ENCODE data around the gene CTNND2.

Gene CTNND2

GRCh38 chr5:11046160-11046559 is 858.1 kb downstream of the CTNND2 start:
- no peaks in the 10 kb centered on the region for H3K36me3 ChIP-seq (ENCODE audit: control insufficient read depth, insufficient read depth, low read length)
- H3K9me3 ChIP-seq (ENCODE audit: control insufficient read depth, insufficient read depth, low read length) = no peaks in the 10 kb centered on the region
- no peak overlapping the region for H3K9ac ChIP-seq (ENCODE audit: low read depth, low read length)
- H3K4me3 ChIP-seq (ENCODE audit: low read depth, low read length) = no peak overlapping the region
- H3K27me3 ChIP-seq (ENCODE audit: control insufficient read depth, insufficient read depth, low read length) = no peaks in the 10 kb centered on the region
- H3K4me1 ChIP-seq (ENCODE audit: control insufficient read depth, insufficient read depth, low read length) = no peaks in the 10 kb centered on the region

DNA sequence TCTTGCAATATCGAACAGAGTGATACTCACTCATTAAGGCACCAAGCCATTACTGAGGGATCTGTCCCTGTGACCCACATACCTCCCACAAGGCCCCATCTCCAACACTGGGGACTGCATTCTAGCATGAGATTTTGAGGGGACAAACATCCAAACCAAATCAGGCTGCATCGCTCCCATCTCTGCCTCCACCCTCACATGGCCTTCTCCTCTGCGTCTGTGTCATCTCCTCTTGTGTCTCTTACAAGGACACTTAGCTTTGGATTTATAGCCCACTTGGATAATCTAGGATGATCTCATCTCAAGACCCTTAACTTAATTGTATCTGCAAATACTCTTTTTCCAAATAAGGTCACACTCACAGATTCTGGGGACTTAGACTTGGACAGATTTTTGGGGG is 858.8 kb downstream of the CTNND2 start:
- Histone ChIP-seq H3K36me3 (ENCODE audit: control insufficient read depth, insufficient read depth, low read length) (no peaks in the 10 kb centered on the region), H3K4me1 (ENCODE audit: control insufficient read depth, insufficient read depth, low read length) (no peaks in the 10 kb centered on the region), H3K27me3 (ENCODE audit: control insufficient read depth, insufficient read depth, low read length) (no peaks in the 10 kb centered on the region), H3K9ac (ENCODE audit: low read depth, low read length) (no peak overlapping the region), H3K4me3 (ENCODE audit: low read depth, low read length) (no peak overlapping the region), H3K9me3 (ENCODE audit: control insufficient read depth, insufficient read depth, low read length) (no peaks in the 10 kb centered on the region)

- Histone ChIP-seq H3K36me3 (ENCODE audit: control insufficient read depth, insufficient read depth, low read length) (no peaks in the 10 kb centered on the region), H3K4me1 (ENCODE audit: control insufficient read depth, insufficient read depth, low read length) (no peaks in the 10 kb centered on the region)
These were observed 859.7 kb downstream of the CTNND2 start for GRCh38 chr5:11044581-11044980.

GRCh38 chr5:11043881-11044280 is 860.4 kb downstream of the CTNND2 start:
- H3K27me3 ChIP-seq (ENCODE audit: control insufficient read depth, insufficient read depth, low read length) = no peaks in the 10 kb centered on the region
- no peaks in the 10 kb centered on the region for H3K4me1 ChIP-seq (ENCODE audit: control insufficient read depth, insufficient read depth, low read length)
- no peak overlapping the region for H3K4me3 ChIP-seq (ENCODE audit: low read depth, low read length)
- H3K9me3 ChIP-seq (ENCODE audit: control insufficient read depth, insufficient read depth, low read length) = no peaks in the 10 kb centered on the region
- H3K9ac ChIP-seq (ENCODE audit: low read depth, low read length) = no peak overlapping the region
- H3K36me3 ChIP-seq (ENCODE audit: control insufficient read depth, insufficient read depth, low read length) = no peaks in the 10 kb centered on the region

More at GRCh38 chr5:11044581-11044980, 859.7 kb downstream of the CTNND2 start:
- Histone ChIP-seq H3K27me3 (ENCODE audit: control insufficient read depth, insufficient read depth, low read length) (no peaks in the 10 kb centered on the region), H3K4me3 (ENCODE audit: low read depth, low read length) (no peak overlapping the region), H3K9me3 (ENCODE audit: control insufficient read depth, insufficient read depth, low read length) (no peaks in the 10 kb centered on the region), H3K9ac (ENCODE audit: low read depth, low read length) (no peak overlapping the region)

GRCh38 chr5:11040345-11040744 is 863.9 kb downstream of the CTNND2 start:
- no peaks in the 10 kb centered on the region for H3K27me3 ChIP-seq (ENCODE audit: control insufficient read depth, insufficient read depth, low read length)
- H3K9me3 ChIP-seq (ENCODE audit: control insufficient read depth, insufficient read depth, low read length) = no peaks in the 10 kb centered on the region
- H3K9ac ChIP-seq (ENCODE audit: low read depth, low read length) = no peak overlapping the region
- no peaks in the 10 kb centered on the region for H3K4me1 ChIP-seq (ENCODE audit: control insufficient read depth, insufficient read depth, low read length)
- H3K36me3 ChIP-seq (ENCODE audit: control insufficient read depth, insufficient read depth, low read length) = no peaks in the 10 kb centered on the region
- H3K4me3 ChIP-seq (ENCODE audit: low read depth, low read length) = no peak overlapping the region

DNA sequence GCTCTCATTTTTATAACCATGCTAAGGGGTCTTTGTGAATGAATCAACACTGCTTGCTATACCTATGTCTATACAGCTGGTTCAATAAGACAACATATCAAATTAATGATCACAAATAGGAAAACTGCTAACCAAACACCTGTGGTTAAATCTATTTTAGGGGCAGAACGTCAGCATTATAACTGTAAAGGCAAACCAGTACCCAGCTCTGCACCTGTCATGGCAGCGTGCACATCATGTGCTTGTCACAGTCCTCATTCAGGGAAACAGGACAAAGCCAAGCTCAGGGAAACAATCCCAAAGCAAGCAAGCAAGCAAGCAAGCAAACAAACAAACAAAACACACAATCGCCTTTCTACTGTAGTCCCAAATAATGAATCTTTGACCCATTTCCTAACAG is 865.5 kb downstream of the CTNND2 start:
- Histone ChIP-seq H3K36me3 (ENCODE audit: control insufficient read depth, insufficient read depth, low read length) (no peaks in the 10 kb centered on the region), H3K27me3 (ENCODE audit: control insufficient read depth, insufficient read depth, low read length) (no peaks in the 10 kb centered on the region), H3K4me3 (ENCODE audit: low read depth, low read length) (no peak overlapping the region), H3K9me3 (ENCODE audit: control insufficient read depth, insufficient read depth, low read length) (no peaks in the 10 kb centered on the region), H3K9ac (ENCODE audit: low read depth, low read length) (no peak overlapping the region), H3K4me1 (ENCODE audit: control insufficient read depth, insufficient read depth, low read length) (no peaks in the 10 kb centered on the region)

- Histone ChIP-seq H3K9me3 (ENCODE audit: control insufficient read depth, insufficient read depth, low read length) (no peaks in the 10 kb centered on the region), H3K9ac (ENCODE audit: low read depth, low read length) (no peak overlapping the region), H3K27me3 (ENCODE audit: control insufficient read depth, insufficient read depth, low read length) (no peaks in the 10 kb centered on the region), H3K4me3 (ENCODE audit: low read depth, low read length) (no peak overlapping the region), H3K4me1 (ENCODE audit: control insufficient read depth, insufficient read depth, low read length) (no peaks in the 10 kb centered on the region), H3K36me3 (ENCODE audit: control insufficient read depth, insufficient read depth, low read length) (no peaks in the 10 kb centered on the region)
These were observed 866.3 kb downstream of the CTNND2 start for GRCh38 chr5:11037941-11038340.

- no peaks in the 10 kb centered on the region for H3K36me3 ChIP-seq (ENCODE audit: control insufficient read depth, insufficient read depth, low read length)
- no peaks in the 10 kb centered on the region for H3K27me3 ChIP-seq (ENCODE audit: control insufficient read depth, insufficient read depth, low read length)
- H3K4me1 ChIP-seq (ENCODE audit: control insufficient read depth, insufficient read depth, low read length) = no peaks in the 10 kb centered on the region
- no peaks in the 10 kb centered on the region for H3K9me3 ChIP-seq (ENCODE audit: control insufficient read depth, insufficient read depth, low read length)
- no peak overlapping the region for H3K9ac ChIP-seq (ENCODE audit: low read depth, low read length)
- no peak overlapping the region for H3K4me3 ChIP-seq (ENCODE audit: low read depth, low read length)
These were observed 867.2 kb downstream of the CTNND2 start for GRCh38 chr5:11037080-11037479.

- Histone ChIP-seq H3K4me1 (ENCODE audit: control insufficient read depth, insufficient read depth, low read length) (no peaks in the 10 kb centered on the region), H3K9me3 (ENCODE audit: control insufficient read depth, insufficient read depth, low read length) (no peaks in the 10 kb centered on the region), H3K4me3 (ENCODE audit: low read depth, low read length) (no peak overlapping the region), H3K36me3 (ENCODE audit: control insufficient read depth, insufficient read depth, low read length) (no peaks in the 10 kb centered on the region), H3K27me3 (ENCODE audit: control insufficient read depth, insufficient read depth, low read length) (no peaks in the 10 kb centered on the region), H3K9ac (ENCODE audit: low read depth, low read length) (no peak overlapping the region)
These were observed 873.6 kb downstream of the CTNND2 start for GRCh38 chr5:11030671-11031070.

GRCh38 chr5:11027660-11028059 is 876.6 kb downstream of the CTNND2 start:
- H3K9ac ChIP-seq (ENCODE audit: low read depth, low read length) = no peak overlapping the region
- H3K4me3 ChIP-seq (ENCODE audit: low read depth, low read length) = no peak overlapping the region
- H3K36me3 ChIP-seq (ENCODE audit: control insufficient read depth, insufficient read depth, low read length) = no peaks in the 10 kb centered on the region
- no peaks in the 10 kb centered on the region for H3K9me3 ChIP-seq (ENCODE audit: control insufficient read depth, insufficient read depth, low read length)
- H3K27me3 ChIP-seq (ENCODE audit: control insufficient read depth, insufficient read depth, low read length) = no peaks in the 10 kb centered on the region
- H3K4me1 ChIP-seq (ENCODE audit: control insufficient read depth, insufficient read depth, low read length) = no peaks in the 10 kb centered on the region

GRCh38 chr5:11026543-11026942 is 877.7 kb downstream of the CTNND2 start:
- H3K4me1 ChIP-seq (ENCODE audit: control insufficient read depth, insufficient read depth, low read length) = no peaks in the 10 kb centered on the region
- no peaks in the 10 kb centered on the region for H3K36me3 ChIP-seq (ENCODE audit: control insufficient read depth, insufficient read depth, low read length)
- H3K9me3 ChIP-seq (ENCODE audit: control insufficient read depth, insufficient read depth, low read length) = no peaks in the 10 kb centered on the region
- no peak overlapping the region for H3K9ac ChIP-seq (ENCODE audit: low read depth, low read length)
- no peaks in the 10 kb centered on the region for H3K27me3 ChIP-seq (ENCODE audit: control insufficient read depth, insufficient read depth, low read length)
- no peak overlapping the region for H3K4me3 ChIP-seq (ENCODE audit: low read depth, low read length)

DNA sequence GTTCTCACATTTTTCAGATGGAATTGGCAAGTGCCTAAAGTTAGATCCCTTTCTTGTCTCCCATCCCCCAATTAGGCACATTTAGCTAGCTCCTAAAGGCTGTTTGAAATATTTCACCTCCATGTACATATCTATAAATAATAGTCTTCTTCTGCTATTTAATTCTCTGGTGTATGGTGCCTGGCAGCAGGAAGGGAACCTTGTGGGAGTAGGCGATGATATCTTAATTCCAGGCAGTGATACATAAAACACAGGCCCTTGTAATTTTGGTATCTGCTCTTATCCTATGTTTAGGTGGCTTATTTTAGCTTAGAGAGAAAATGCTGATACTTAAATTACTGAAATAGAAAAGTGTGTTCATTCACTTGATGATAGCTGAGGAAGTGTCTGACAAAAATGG is 880.3 kb downstream of the CTNND2 start:
- no peak overlapping the region for H3K4me3 ChIP-seq (ENCODE audit: low read depth, low read length)
- H3K27me3 ChIP-seq (ENCODE audit: control insufficient read depth, insufficient read depth, low read length) = no peaks in the 10 kb centered on the region
- no peaks in the 10 kb centered on the region for H3K36me3 ChIP-seq (ENCODE audit: control insufficient read depth, insufficient read depth, low read length)

GRCh38 chr5:11013793-11014192 is 890.5 kb downstream of the CTNND2 start:
- Histone ChIP-seq H3K4me3 (ENCODE audit: low read depth, low read length) (no peak overlapping the region), H3K4me1 (ENCODE audit: control insufficient read depth, insufficient read depth, low read length) (no peaks in the 10 kb centered on the region), H3K27me3 (ENCODE audit: control insufficient read depth, insufficient read depth, low read length) (no peaks in the 10 kb centered on the region), H3K9ac (ENCODE audit: low read depth, low read length) (no peak overlapping the region), H3K36me3 (ENCODE audit: control insufficient read depth, insufficient read depth, low read length) (no peaks in the 10 kb centered on the region), H3K9me3 (ENCODE audit: control insufficient read depth, insufficient read depth, low read length) (no peaks in the 10 kb centered on the region)

More for the DNA sequence above, 880.3 kb downstream of the CTNND2 start:
- no peak overlapping the region for H3K9ac ChIP-seq (ENCODE audit: low read depth, low read length)
- no peaks in the 10 kb centered on the region for H3K9me3 ChIP-seq (ENCODE audit: control insufficient read depth, insufficient read depth, low read length)
- H3K4me1 ChIP-seq (ENCODE audit: control insufficient read depth, insufficient read depth, low read length) = no peaks in the 10 kb centered on the region
